ENCODE measurements around the gene MPHOSPH9. TPM values are rescaled to one million over a fixed set of nuclear protein-coding genes. Genes with fewer than 3 reads are reported as not detected.
A peak's percentile ranks its signal among the peaks of the same experiment; 100 is the strongest.
"Not testable (repeated sequence)": the region's sequence is repeated elsewhere in the genome, so short reads cannot be mapped to it uniquely, and the experiment has no call there.

Gene MPHOSPH9
- total and polyA plus RNA-seq, 2 of the 13 experiments (the other 11 are each of a cell fraction or from before 2014, with no cell fraction given): 20.3 to 63.4 TPM

- 100% methylated on average over 2 of the region's 2 CpGs for WGBS (ENCODE audit: low lambda C conversion rate)
- no peak overlapping the region for H3K4me2 ChIP-seq (ENCODE audit: low read depth, low read length)
- peaks cover 10 to 41% of the 10 kb centered on the region in 2 experiments; a peak in 4 of 5 replicates for H3K36me3 ChIP-seq (replicated peaks in 1 of 2; ENCODE audit: control insufficient read depth in 1 of 2, insufficient read depth in 2 of 2, low read length in 2 of 2)
- in situ Hi-C loops (cut with HindIII; ENCODE audit: extremely low pct_ligation_motif_present, low pct_unique_long_range_greater_than_20kb) (loop anchor here (25.0 kb wide), 1 partner anchor 363 kb away; no protein-coding TSS in a partner anchor), intact Hi-C loops (cut with micrococcal nuclease; ENCODE audit: unreplicated experiment) (no loop called here)
- no TSS peak for BruUV-seq (replicated peaks)
- DNase-seq (ENCODE audit: low spot score) (no peak), ATAC-seq (no peak), FAIRE-seq (no peak)
- no peak overlapping the region for H3K9ac ChIP-seq (ENCODE audit: insufficient read depth, low read depth, low read length)
- peaks cover 27% of the 10 kb centered on the region for H3K79me2 ChIP-seq (ENCODE audit: insufficient read depth, low read length)
- H4K20me1 ChIP-seq (ENCODE audit: insufficient read depth, low read length): no peaks in the 10 kb centered on the region
- peaks cover 22% of the 10 kb centered on the region for H3K4me1 ChIP-seq (ENCODE audit: insufficient read depth, low read length)
- no peaks in the 10 kb centered on the region for H3K9me3 ChIP-seq (ENCODE audit: low read length)
- H3K27ac ChIP-seq (ENCODE audit: extremely low read length, insufficient read depth, low read length): no peak overlapping the region
- H2AFZ ChIP-seq (ENCODE audit: low read length): no peak overlapping the region
- H3K27me3 ChIP-seq (ENCODE audit: control insufficient read depth in 1 of 2, insufficient read depth in 2 of 2, low read length in 2 of 2): no peaks in the 10 kb centered on the region
- TF ChIP-seq ZNF768 (CRISPR knock-in tag; IDR thresholded peaks at IDR 0.05): no peak
- peak; percentile 91 for TF ChIP-seq HNRNPK (IDR thresholded peaks at IDR 0.05; ENCODE audit: low read depth, low read length, poor library complexity, severe bottlenecking)
- CTCF ChIA-PET (ENCODE audit: low intra/inter-chr PET ratio, low total read pairs): no interaction called here
- no peak overlapping the region for H3K4me3 ChIP-seq (replicated peaks in 1 of 3; ENCODE audit: insufficient read depth in 1 of 3, low read depth in 2 of 3, low read length in 3 of 3)
- POLR2A ChIA-PET: interaction anchor here (4.5 kb wide), 1 partner anchor 7 kb away, joined by 20 read pairs; the partner anchor contains the start of genes MPHOSPH9 and MTRFR
These were observed 7.5 kb downstream of the MPHOSPH9 start for GRCh38 chr12:123225443-123225842.

GRCh38 chr12:123223241-123223668, 9.7 kb downstream of the MPHOSPH9 start:
- in situ Hi-C loops (cut with HindIII; ENCODE audit: extremely low pct_ligation_motif_present, low pct_unique_long_range_greater_than_20kb) (no loop called here), intact Hi-C loops (cut with micrococcal nuclease; ENCODE audit: unreplicated experiment) (no loop called here)
- DNase-seq (ENCODE audit: low spot score): no peak
- TF ChIP-seq PLSCR1 (CRISPR knock-in tag; IDR thresholded peaks at IDR 0.05; ENCODE audit: borderline replicate concordance) (no peak), ZFP62 (CRISPR knock-in tag; IDR thresholded peaks at IDR 0.05) (no peak), KDM4B (CRISPR knock-in tag; IDR thresholded peaks at IDR 0.05) (no peak), FOXA1 (IDR thresholded peaks at IDR 0.05) (no peak), FOXA1 (CRISPR knock-in tag; IDR thresholded peaks at IDR 0.05) (no peak), ATAD3A (CRISPR knock-in tag; IDR thresholded peaks at IDR 0.05) (no peak), CBFB (CRISPR knock-in tag; IDR thresholded peaks at IDR 0.05) (no peak), IRX3 (CRISPR knock-in tag; IDR thresholded peaks at IDR 0.05; ENCODE audit: borderline replicate concordance, low read depth) (no peak)
- 98% methylated on average over 11 of the region's 11 CpGs for WGBS (ENCODE audit: low lambda C conversion rate)
- Histone ChIP-seq H2AFZ (ENCODE audit: low read length) (no peak overlapping the region), H3K36me3 (replicated peaks in 1 of 2; ENCODE audit: control insufficient read depth in 1 of 2, insufficient read depth in 2 of 2, low read length in 2 of 2) (peaks cover 10 to 48% of the 10 kb centered on the region in 2 experiments; a peak in 4 of 5 replicates), H3K4me3 (replicated peaks in 1 of 3; ENCODE audit: insufficient read depth in 1 of 3, low read depth in 2 of 3, low read length in 3 of 3) (no peak overlapping the region), H3K27me3 (ENCODE audit: control insufficient read depth in 1 of 2, insufficient read depth in 2 of 2, low read length in 2 of 2) (no peaks in the 10 kb centered on the region), H4K20me1 (ENCODE audit: insufficient read depth, low read length) (no peaks in the 10 kb centered on the region), H3K79me2 (ENCODE audit: insufficient read depth, low read length) (peaks cover 9% of the 10 kb centered on the region), H3K9ac (ENCODE audit: insufficient read depth, low read depth, low read length) (no peak overlapping the region), H3K9me3 (ENCODE audit: low read length) (no peaks in the 10 kb centered on the region), H3K4me2 (ENCODE audit: low read depth, low read length) (no peak overlapping the region), H3K27ac (ENCODE audit: extremely low read length, insufficient read depth, low read length) (no peak overlapping the region), H3K4me1 (ENCODE audit: insufficient read depth, low read length) (no peaks in the 10 kb centered on the region)
- ATAC-seq: no peak
- ChIA-PET CTCF (ENCODE audit: low intra/inter-chr PET ratio, low total read pairs) (no interaction called here), POLR2A (interaction anchor here (4.5 kb wide), 1 partner anchor 9 kb away, joined by 20 read pairs; the partner anchor contains the start of genes MPHOSPH9 and MTRFR)
- FAIRE-seq: no peak
- BruUV-seq (replicated peaks): no TSS peak

- intact Hi-C loops (cut with micrococcal nuclease; ENCODE audit: unreplicated experiment); in situ Hi-C loops (cut with HindIII; ENCODE audit: extremely low pct_ligation_motif_present, low pct_unique_long_range_greater_than_20kb); POLR2A ChIA-PET; DNase-seq (ENCODE audit: low spot score); H3K4me1 ChIP-seq (ENCODE audit: insufficient read depth, low read length); H3K9ac ChIP-seq (ENCODE audit: insufficient read depth, low read depth, low read length); H4K20me1 ChIP-seq (ENCODE audit: insufficient read depth, low read length); H3K4me3 ChIP-seq (replicated peaks in 1 of 3; ENCODE audit: insufficient read depth in 1 of 3, low read depth in 2 of 3, low read length in 3 of 3); H3K27ac ChIP-seq (ENCODE audit: extremely low read length, insufficient read depth, low read length); H3K27me3 ChIP-seq (ENCODE audit: control insufficient read depth in 1 of 2, insufficient read depth in 2 of 2, low read length in 2 of 2); H3K4me2 ChIP-seq (ENCODE audit: low read depth, low read length); BruUV-seq (replicated peaks); H2AFZ ChIP-seq (ENCODE audit: low read length); FAIRE-seq; H3K9me3 ChIP-seq (ENCODE audit: low read length); ATAC-seq; H3K79me2 ChIP-seq (ENCODE audit: insufficient read depth, low read length): not testable (repeated sequence)
- WGBS (ENCODE audit: low lambda C conversion rate): 97% methylated on average over 7 of the region's 7 CpGs
- CTCF ChIA-PET (ENCODE audit: low intra/inter-chr PET ratio, low total read pairs): interaction anchor here (0.5 kb wide), 1 partner anchor 182 kb away, joined by 3 read pairs; no protein-coding TSS in a partner anchor
- peaks cover 7 to 49% of the 10 kb centered on the region in 2 experiments for H3K36me3 ChIP-seq (replicated peaks in 1 of 2; ENCODE audit: control insufficient read depth in 1 of 2, insufficient read depth in 2 of 2, low read length in 2 of 2)
These were observed 25.1 kb downstream of the MPHOSPH9 start for GRCh38 chr12:123207815-123208214.
